Mammary epithelial cell (primary cell): Measurements from ENCODE around the gene APC2.

Source experiments
- EZH2 ChIP-seq: IDR thresholded peaks from 2 replicates; pipeline ENCODE4 v1.6.1; 2012; ENCODE audit warnings: low read length, inconsistent platforms, borderline replicate concordance
- TF ChIP-seq, protein P1 (sequence below), 2 donors: IDR thresholded peaks in 1 of 2; conservative IDR thresholded peaks in 1 of 2; 2 replicates each; pipeline ENCODE4 v1.5.1; 2011 to 2012; ENCODE audit warnings: inconsistent platforms in 2 of 2, low read length in 2 of 2, mild to moderate bottlenecking in 2 of 2, control low read depth in 1 of 2, low read depth in 1 of 2; ENCODE audit not compliant: insufficient read depth in 1 of 2; ENCODE audit errors: extremely low read depth in 1 of 2

- TF ChIP-seq, protein P1, sequence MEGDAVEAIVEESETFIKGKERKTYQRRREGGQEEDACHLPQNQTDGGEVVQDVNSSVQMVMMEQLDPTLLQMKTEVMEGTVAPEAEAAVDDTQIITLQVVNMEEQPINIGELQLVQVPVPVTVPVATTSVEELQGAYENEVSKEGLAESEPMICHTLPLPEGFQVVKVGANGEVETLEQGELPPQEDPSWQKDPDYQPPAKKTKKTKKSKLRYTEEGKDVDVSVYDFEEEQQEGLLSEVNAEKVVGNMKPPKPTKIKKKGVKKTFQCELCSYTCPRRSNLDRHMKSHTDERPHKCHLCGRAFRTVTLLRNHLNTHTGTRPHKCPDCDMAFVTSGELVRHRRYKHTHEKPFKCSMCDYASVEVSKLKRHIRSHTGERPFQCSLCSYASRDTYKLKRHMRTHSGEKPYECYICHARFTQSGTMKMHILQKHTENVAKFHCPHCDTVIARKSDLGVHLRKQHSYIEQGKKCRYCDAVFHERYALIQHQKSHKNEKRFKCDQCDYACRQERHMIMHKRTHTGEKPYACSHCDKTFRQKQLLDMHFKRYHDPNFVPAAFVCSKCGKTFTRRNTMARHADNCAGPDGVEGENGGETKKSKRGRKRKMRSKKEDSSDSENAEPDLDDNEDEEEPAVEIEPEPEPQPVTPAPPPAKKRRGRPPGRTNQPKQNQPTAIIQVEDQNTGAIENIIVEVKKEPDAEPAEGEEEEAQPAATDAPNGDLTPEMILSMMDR (conservative IDR thresholded peaks at IDR 0.05 in 1 of 2, IDR thresholded peaks at IDR 0.05 in 1 of 2; ENCODE audit: extremely low read depth in 1 of 2, insufficient read depth in 1 of 2, low read depth in 1 of 2, low read length in 2 of 2): no peak
- TF ChIP-seq EZH2: no peak
Measured at GRCh38 chr19:1452802-1453524, 3.0 kb downstream of the APC2 start.
